Limb (tissue), 2 donors: ENCODE data around the gene TUBGCP2.
"Not testable (repeated sequence)": the region's sequence is repeated elsewhere in the genome, so short reads cannot be mapped to it uniquely, and the experiment has no call there.

Experiments
- DNase-seq, 2 donors: peaks; one replicate each; pipeline ENCODE4 v3.0.0-alpha.2; 2016; ENCODE audit errors: extremely low spot score in 2 of 2

The TUBGCP2 gene

GRCh38 chr10:133324857-133325260 lies 16.2 kb upstream of the TUBGCP2 start:
- peak in 1 of 2 donors; percentile 43 for DNase-seq

GRCh38 chr10:133324198-133324792 lies 15.6 kb upstream of the TUBGCP2 start:
- DNase-seq, result peak in 1 of 2 donors; percentile 68

GRCh38 chr10:133322064-133322709 lies 13.5 kb upstream of the TUBGCP2 start:
- not testable (repeated sequence) for DNase-seq

GRCh38 chr10:133320852-133321422 lies 12.3 kb upstream of the TUBGCP2 start:
- DNase-seq, result not testable (repeated sequence)

GRCh38 chr10:133318494-133319127 lies 9.9 kb upstream of the TUBGCP2 start:
- peak in 1 of 2 donors; percentile 80 for DNase-seq

- no peak for DNase-seq
Observed at GRCh38 chr10:133316732-133317131, 8.1 kb upstream of the TUBGCP2 start.

- no peak for DNase-seq
Observed at GRCh38 chr10:133316266-133316665, 7.6 kb upstream of the TUBGCP2 start.

GRCh38 chr10:133315847-133316246 lies 7.2 kb upstream of the TUBGCP2 start:
- no peak for DNase-seq

- DNase-seq, result no peak
Observed at GRCh38 chr10:133314911-133315310, 6.2 kb upstream of the TUBGCP2 start.

GRCh38 chr10:133313192-133313591 lies 4.5 kb upstream of the TUBGCP2 start:
- DNase-seq, result no peak

- no peak for DNase-seq
Observed at GRCh38 chr10:133312769-133313145, 4.1 kb upstream of the TUBGCP2 start.

GRCh38 chr10:133312016-133312768 lies 3.5 kb upstream of the TUBGCP2 start:
- DNase-seq, result no peak

- DNase-seq, result no peak
Observed at GRCh38 chr10:133311570-133311969, 2.9 kb upstream of the TUBGCP2 start.

GRCh38 chr10:133310789-133311188 lies 2.1 kb upstream of the TUBGCP2 start:
- DNase-seq, result no peak

- no peak for DNase-seq
Observed at GRCh38 chr10:133310399-133310755, 1.7 kb upstream of the TUBGCP2 start.

- no peak for DNase-seq
Observed at GRCh38 chr10:133309720-133310398, 1.2 kb upstream of the TUBGCP2 start.

GRCh38 chr10:133309100-133309719 lies 538 bp upstream of the TUBGCP2 start:
- peak; percentile 87 to 93 for DNase-seq

GRCh38 chr10:133307776-133308420 lies 774 bp downstream of the TUBGCP2 start:
- peak; percentile 8 to 82 for DNase-seq

GRCh38 chr10:133306941-133307379 lies 1.7 kb downstream of the TUBGCP2 start:
- no peak for DNase-seq

- DNase-seq, result no peak
Observed at GRCh38 chr10:133306097-133306476, 2.6 kb downstream of the TUBGCP2 start.
